Prostate gland (tissue), 2 donors: ENCODE measurements around the gene CRISPLD2. TPM values are rescaled to one million over a fixed set of nuclear protein-coding genes. Genes with fewer than 3 reads are reported as not detected.

Source experiments
- DNase-seq: peaks from one replicate; pipeline ENCODE4 v3.0.0-alpha.2; 2019; ENCODE audit warnings: low spot score
- H3K27ac ChIP-seq, 2 donors: fragments of 200-600 bp; sonication (generic); 2 replicates each; pipeline ENCODE4 v1.5.1; 2017 to 2019
- H3K27me3 ChIP-seq: fragments of 200-600 bp; sonication (generic); replicated peaks from 2 replicates; pipeline ENCODE4 v1.5.1; 2019; ENCODE audit not compliant: insufficient read depth
- H3K36me3 ChIP-seq, 2 donors: fragments of 200-600 bp; sonication (generic); 1 replicate in 1 of 2; 2 replicates in 1 of 2; pipeline versions ENCODE4 v1.5.1 to v1.8.1; 2017 to 2019
- H3K4me1 ChIP-seq: fragments of 200-600 bp; sonication (generic); replicated peaks from 2 replicates; pipeline ENCODE4 v1.5.1; 2019
- H3K4me3 ChIP-seq, 2 donors: fragments of 200-600 bp; sonication (generic); 2 replicates each; pipeline ENCODE4 v1.5.1; 2017 to 2019
- H3K9me3 ChIP-seq: fragments of 200-600 bp; sonication (generic); 2 replicates; pipeline ENCODE4 v1.5.1; 2017
- CTCF ChIP-seq, 4 experiments: fragments of 200-600 bp in 2 of 4; fragments of 450-650 bp in 2 of 4; sonication (generic) in 2 of 4; IDR thresholded peaks; 1 replicate in 3 of 4; 2 replicates in 1 of 4; pipeline ENCODE4 v1.5.1; 2016 to 2019; ENCODE audit warnings: antibody characterized with exemption in 4 of 4, mild to moderate bottlenecking in 2 of 4, moderate library complexity in 2 of 4
- POLR2A ChIP-seq: fragments of 450-650 bp; IDR thresholded peaks from one replicate; pipeline ENCODE4 v1.6.1; 2016; ENCODE audit warnings: antibody characterized with exemption, mild to moderate bottlenecking
- POLR2AphosphoS5 ChIP-seq: sonication (generic); formaldehyde crosslinking; IDR thresholded peaks from one replicate; pipeline ENCODE4 v1.6.1; 2017; ENCODE audit warnings: antibody characterized with exemption
- WGBS: methylation state at CpG from one replicate; pipeline ENCODE4 v1.1.5; 2018; 5-methylcytosine and 5-hydroxymethylcytosine counted together
- intact Hi-C: fragments of 100-400 bp; cut with DNase I; formaldehyde crosslinking; loops from one replicate; pipeline ENCODE4 v1.14.2; 2022
- total RNA-seq, 2 donors: library from RNA; depleted of rRNA; stranded (reverse); fragments of >200 nt; gene quantifications; one replicate each; pipeline ENCODE4 v1.1.0, GENCODE V29; 2016

Gene CRISPLD2
- total RNA-seq, 2 donors from 2014 or later, result 186 to 226 TPM

GRCh38 chr16:84777435-84777834 lies 42.4 kb upstream of the CRISPLD2 start:
- peaks cover 0 to 11% of the 10 kb centered on the region in 2 donors for H3K36me3 ChIP-seq
- H3K4me3 ChIP-seq, result no peak overlapping the region
- H3K9me3 ChIP-seq, result no peaks in the 10 kb centered on the region
- TF ChIP-seq POLR2AphosphoS5 (no peak), POLR2A (no peak), CTCF (IDR thresholded peaks at IDR 0.05) (no peak)
- no peaks in the 10 kb centered on the region for H3K27me3 ChIP-seq
- no peak for DNase-seq
- intact Hi-C loops, result no loop called here
- WGBS, result 90% methylated on average over 5 of the region's 5 CpGs
- peak overlapping the region in 1 of 2 donors; percentile 72 for H3K27ac ChIP-seq
- no peaks in the 10 kb centered on the region for H3K4me1 ChIP-seq

- 95% methylated on average over 18 of the region's 18 CpGs for WGBS
- intact Hi-C loops, result no loop called here
- DNase-seq, result no peak
- Histone ChIP-seq H3K4me1 (peaks cover 4% of the 10 kb centered on the region), H3K4me3 (no peak overlapping the region), H3K9me3 (no peaks in the 10 kb centered on the region), H3K27me3 (no peaks in the 10 kb centered on the region), H3K27ac (peak overlapping the region in 1 of 2 donors; percentile 72), H3K36me3 (peaks cover 0 to 11% of the 10 kb centered on the region in 2 donors)
- TF ChIP-seq CTCF (IDR thresholded peaks at IDR 0.05) (no peak), POLR2A (no peak), POLR2AphosphoS5 (no peak)
Observed at GRCh38 chr16:84778720-84779119, 41.1 kb upstream of the CRISPLD2 start.

DNA sequence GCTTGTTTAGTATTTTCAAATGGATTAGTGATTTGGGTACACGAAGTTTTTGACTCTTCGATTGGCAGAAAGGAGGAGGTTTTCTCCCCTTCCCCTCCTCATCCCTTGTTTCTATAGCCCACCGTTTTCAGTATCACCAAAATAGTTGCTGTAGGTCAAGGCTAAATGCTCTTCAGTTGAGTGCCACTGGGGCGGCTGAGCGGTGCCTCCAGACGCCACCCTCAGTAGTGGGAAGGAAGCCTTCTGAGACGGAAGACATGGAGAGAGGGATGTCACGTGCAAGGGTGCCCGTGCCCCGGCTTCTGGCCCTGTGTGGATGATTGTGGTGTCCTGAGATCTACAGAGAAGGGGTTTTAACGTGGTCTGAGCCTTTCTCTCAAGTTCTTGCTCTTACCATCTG lies 39.7 kb upstream of the CRISPLD2 start:
- Histone ChIP-seq H3K27ac (peak overlapping the region; percentile 48 to 61), H3K36me3 (peaks cover 0 to 11% of the 10 kb centered on the region in 2 donors), H3K27me3 (no peaks in the 10 kb centered on the region), H3K9me3 (no peaks in the 10 kb centered on the region), H3K4me3 (no peak overlapping the region), H3K4me1 (peaks cover 4% of the 10 kb centered on the region)
- intact Hi-C loops, result no loop called here
- TF ChIP-seq CTCF (IDR thresholded peaks at IDR 0.05) (no peak), POLR2AphosphoS5 (no peak), POLR2A (no peak)
- 91% methylated on average over 11 of the region's 11 CpGs for WGBS
- DNase-seq, result no peak

DNA sequence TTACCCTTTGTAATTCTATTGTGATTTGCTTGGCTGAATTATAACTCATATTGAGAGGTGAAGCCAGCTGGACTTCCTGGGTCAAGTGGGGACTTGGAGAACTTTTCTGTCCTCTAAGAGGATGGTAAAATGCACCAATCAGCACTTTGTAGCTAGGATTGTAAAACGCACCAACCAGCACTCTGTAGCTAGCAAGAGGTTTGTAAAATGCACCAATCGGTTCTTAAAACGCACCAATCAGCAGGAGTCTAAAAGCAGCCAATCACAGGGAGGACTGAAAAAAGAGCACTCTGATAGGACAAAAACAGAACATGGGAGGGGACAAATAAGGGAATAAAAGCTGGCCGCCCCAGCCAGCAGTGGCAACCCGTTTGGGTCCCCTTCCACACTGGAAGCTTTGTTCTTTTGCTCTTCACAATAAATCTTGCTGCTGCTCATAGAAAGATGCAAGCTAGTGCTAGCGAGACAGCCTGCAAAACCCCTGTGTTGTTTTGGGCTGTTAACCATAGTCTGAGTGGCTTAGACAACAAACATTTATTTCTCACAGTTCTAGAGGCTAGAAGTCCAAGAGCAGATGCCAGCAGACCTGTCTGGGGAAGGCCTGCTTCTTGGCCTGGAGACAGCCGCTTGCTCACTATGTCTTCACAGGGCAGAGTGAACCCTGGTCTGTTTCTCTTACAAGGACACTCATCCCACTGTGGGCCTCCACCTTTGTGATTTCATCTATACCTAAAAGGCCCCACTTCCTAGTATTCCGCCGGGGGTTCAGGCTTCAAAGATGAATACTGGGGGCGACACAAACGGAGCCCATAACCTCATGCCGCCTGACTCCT lies 39.0 kb upstream of the CRISPLD2 start:
- H3K9me3 ChIP-seq, result no peaks in the 10 kb centered on the region
- WGBS, result 82% methylated on average over 12 of the region's 12 CpGs
- intact Hi-C loops, result no loop called here
- peak overlapping the region; percentile 48 to 61 for H3K27ac ChIP-seq
- no peak for TF ChIP-seq POLR2AphosphoS5
- no peak for TF ChIP-seq CTCF (IDR thresholded peaks at IDR 0.05)
- no peak for TF ChIP-seq POLR2A
- no peaks in the 10 kb centered on the region for H3K27me3 ChIP-seq
- DNase-seq, result no peak
- H3K4me1 ChIP-seq, result peaks cover 5% of the 10 kb centered on the region
- H3K36me3 ChIP-seq, result peaks cover 0 to 11% of the 10 kb centered on the region in 2 donors
- H3K4me3 ChIP-seq, result no peak overlapping the region

GRCh38 chr16:84782846-84783245 lies 36.9 kb upstream of the CRISPLD2 start:
- no peaks in the 10 kb centered on the region for H3K9me3 ChIP-seq
- TF ChIP-seq POLR2A (no peak), POLR2AphosphoS5 (peak; percentile 54), CTCF (IDR thresholded peaks at IDR 0.05) (no peak)
- H3K27me3 ChIP-seq, result no peaks in the 10 kb centered on the region
- 54% methylated on average over 2 of the region's 2 CpGs for WGBS
- intact Hi-C loops, result no loop called here
- H3K36me3 ChIP-seq, result no peaks in the 10 kb centered on the region
- peak overlapping the region; percentile 24 for H3K27ac ChIP-seq
- no peak overlapping the region for H3K4me3 ChIP-seq
- H3K4me1 ChIP-seq, result peaks cover 10% of the 10 kb centered on the region
- no peak for DNase-seq
